HEK293 (cell line): ENCODE results near the gene ADSS1.

Experiments used
- BCL11A ChIP-seq: fragments of 450-650 bp; formaldehyde crosslinking; IDR thresholded peaks from 2 replicates; pipeline ENCODE4 v1.5.1; 2016; ENCODE audit warnings: low read depth, missing biosample characterization, missing genetic modification characterization
- ELK4 ChIP-seq: IDR thresholded peaks from 2 replicates; pipeline ENCODE4 v1.6.1; 2011; ENCODE audit warnings: mild to moderate bottlenecking, low read depth, low read length, borderline replicate concordance
- GLI2 ChIP-seq: fragments of 450-650 bp; formaldehyde crosslinking; IDR thresholded peaks from 2 replicates; pipeline ENCODE4; 2017; ENCODE audit warnings: missing biosample characterization, missing genetic modification characterization, low read depth, borderline replicate concordance
- HOXA7 ChIP-seq: sonication (generic); formaldehyde crosslinking; IDR thresholded peaks from 2 replicates; pipeline ENCODE4 v1.8.1; 2022; ENCODE audit warnings: missing genetic modification reagents, borderline replicate concordance
- KLF10 ChIP-seq: fragments of 450-650 bp; IDR thresholded peaks from 2 replicates; pipeline ENCODE4 v1.5.1; 2018; ENCODE audit warnings: missing biosample characterization, mild to moderate bottlenecking, missing genetic modification characterization
- KLF16 ChIP-seq: fragments of 450-650 bp; formaldehyde crosslinking; IDR thresholded peaks from 2 replicates; pipeline ENCODE4 v1.5.1; 2017; ENCODE audit warnings: missing biosample characterization, missing genetic modification characterization
- MYNN ChIP-seq: fragments of 450-650 bp; formaldehyde crosslinking; IDR thresholded peaks from 2 replicates; pipeline ENCODE4 v1.5.1; 2016; ENCODE audit warnings: missing biosample characterization, missing genetic modification characterization, borderline replicate concordance
- MZF1 ChIP-seq: fragments of 450-650 bp; formaldehyde crosslinking; IDR thresholded peaks from 2 replicates; pipeline ENCODE4 v1.5.1; 2017; ENCODE audit warnings: missing biosample characterization, missing genetic modification characterization, borderline replicate concordance
- PBX3 ChIP-seq: sonication (generic); formaldehyde crosslinking; IDR thresholded peaks from 2 replicates; pipeline ENCODE4 v1.8.1; 2022; ENCODE audit warnings: mild to moderate bottlenecking, moderate library complexity, missing genetic modification reagents
- PRDM2 ChIP-seq: fragments of 450-650 bp; formaldehyde crosslinking; IDR thresholded peaks from 2 replicates; pipeline ENCODE4 v1.5.1; 2016; ENCODE audit warnings: missing biosample characterization, missing genetic modification characterization, borderline replicate concordance
- REPIN1 ChIP-seq: fragments of 450-650 bp; formaldehyde crosslinking; IDR thresholded peaks from 2 replicates; pipeline ENCODE4 v1.5.1; 2017; ENCODE audit warnings: missing biosample characterization, missing genetic modification characterization, low read depth
- ZNF132 ChIP-seq: fragments of 450-650 bp; formaldehyde crosslinking; IDR thresholded peaks from 2 replicates; pipeline ENCODE4 v1.5.1; 2017; ENCODE audit warnings: missing biosample characterization, missing genetic modification characterization, borderline replicate concordance
- ZNF211 ChIP-seq: fragments of 450-650 bp; formaldehyde crosslinking; IDR thresholded peaks from 2 replicates; pipeline ENCODE4 v1.5.1; 2016; ENCODE audit warnings: low read depth, missing biosample characterization, missing genetic modification characterization
- ZNF23 ChIP-seq: fragments of 450-650 bp; formaldehyde crosslinking; IDR thresholded peaks from 2 replicates; pipeline ENCODE4 v1.5.1; 2016; ENCODE audit warnings: missing biosample characterization, missing genetic modification characterization, borderline replicate concordance
- ZNF416 ChIP-seq: fragments of 450-650 bp; formaldehyde crosslinking; IDR thresholded peaks from 2 replicates; pipeline ENCODE4 v1.5.1; 2016; ENCODE audit warnings: missing biosample characterization, missing genetic modification characterization
- ZNF48 ChIP-seq: fragments of 450-650 bp; formaldehyde crosslinking; IDR thresholded peaks from 2 replicates; pipeline ENCODE4 v1.5.1; 2016; ENCODE audit warnings: missing biosample characterization, missing genetic modification characterization
- ZNF558 ChIP-seq: fragments of 450-650 bp; formaldehyde crosslinking; IDR thresholded peaks from 2 replicates; pipeline ENCODE4 v1.5.1; 2016; ENCODE audit warnings: missing biosample characterization, missing genetic modification characterization
- ZNF621 ChIP-seq: fragments of 450-650 bp; formaldehyde crosslinking; IDR thresholded peaks from 2 replicates; pipeline ENCODE4 v1.5.1; 2017; ENCODE audit warnings: missing biosample characterization, missing genetic modification characterization
- ZNF658 ChIP-seq: fragments of 450-650 bp; formaldehyde crosslinking; IDR thresholded peaks from 2 replicates; pipeline ENCODE4; 2016; ENCODE audit warnings: missing biosample characterization, missing genetic modification characterization
- ZNF704 ChIP-seq: fragments of 450-650 bp; formaldehyde crosslinking; IDR thresholded peaks from 2 replicates; pipeline ENCODE4 v1.5.1; 2016; ENCODE audit warnings: missing biosample characterization, missing genetic modification characterization
- ZNF776 ChIP-seq: fragments of 450-650 bp; formaldehyde crosslinking; IDR thresholded peaks from 2 replicates; pipeline ENCODE4 v1.5.0; 2017; ENCODE audit warnings: missing biosample characterization, missing genetic modification characterization, borderline replicate concordance
- ZNF777 ChIP-seq: fragments of 450-650 bp; formaldehyde crosslinking; IDR thresholded peaks from 2 replicates; pipeline ENCODE4 v1.5.1; 2017; ENCODE audit warnings: missing biosample characterization, missing genetic modification characterization, borderline replicate concordance
- ZSCAN30 ChIP-seq: fragments of 450-650 bp; IDR thresholded peaks from 2 replicates; pipeline ENCODE4 v1.5.1; 2018; ENCODE audit warnings: missing biosample characterization, mild to moderate bottlenecking, missing genetic modification characterization, moderate library complexity
- TF ChIP-seq, protein P1 (sequence below): fragments of 450-650 bp; formaldehyde crosslinking; IDR thresholded peaks from 2 replicates; pipeline ENCODE4 v1.5.1; 2017; ENCODE audit warnings: missing biosample characterization, missing genetic modification characterization
- TF ChIP-seq, protein P2 (sequence below): fragments of 450-650 bp; formaldehyde crosslinking; IDR thresholded peaks from 2 replicates; pipeline ENCODE4 v1.5.1; 2016; ENCODE audit warnings: missing biosample characterization, missing genetic modification characterization

ADSS1 gene

DNA sequence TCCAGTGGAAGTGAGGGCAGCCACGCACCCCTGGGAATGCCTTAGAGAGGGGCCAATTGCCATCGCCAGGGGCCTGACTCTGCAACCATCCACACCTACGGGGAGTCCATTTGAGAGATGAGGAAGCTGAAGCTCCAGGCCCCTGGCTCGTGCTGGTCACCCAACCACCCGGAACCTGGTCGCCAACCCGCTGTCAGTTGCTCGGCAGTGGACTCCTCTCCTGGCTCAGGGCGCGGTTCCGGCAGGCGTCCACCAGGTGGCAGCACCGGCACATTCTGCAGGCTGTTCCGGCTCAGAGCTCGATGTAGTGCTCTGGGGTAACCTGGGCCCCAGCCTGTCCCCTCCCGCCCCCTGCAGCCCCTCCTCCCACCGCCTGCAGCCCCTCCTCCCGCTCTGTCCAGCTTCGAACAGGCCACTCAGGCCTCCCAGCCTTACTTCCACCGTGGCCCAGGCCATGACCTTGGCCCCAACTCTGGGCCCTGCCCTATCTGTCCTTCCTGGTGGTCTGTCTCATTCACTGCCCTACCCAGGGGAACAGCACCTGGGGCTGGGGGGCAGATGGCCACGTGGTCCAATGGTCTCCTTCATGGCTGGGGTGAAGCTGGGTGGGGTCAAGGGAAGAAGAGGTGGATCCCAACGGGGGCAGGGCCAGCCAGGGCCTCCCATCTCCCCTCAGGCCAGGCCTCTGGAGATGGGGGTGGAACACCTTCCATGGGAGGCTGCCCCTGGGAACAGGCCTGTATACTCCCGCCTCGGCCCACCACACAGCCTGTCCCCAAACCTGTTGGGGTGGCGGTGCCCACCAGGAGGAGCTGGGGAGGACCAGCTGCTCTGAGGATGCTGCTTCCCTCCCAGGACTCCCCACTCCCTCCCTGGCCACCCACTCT lies 44.7 kb downstream of the ADSS1 start (continued):
- no peak for TF ChIP-seq HOXA7
- no peak for TF ChIP-seq ZNF621 (tag by site-specific recombination)
- TF ChIP-seq, protein P1, sequence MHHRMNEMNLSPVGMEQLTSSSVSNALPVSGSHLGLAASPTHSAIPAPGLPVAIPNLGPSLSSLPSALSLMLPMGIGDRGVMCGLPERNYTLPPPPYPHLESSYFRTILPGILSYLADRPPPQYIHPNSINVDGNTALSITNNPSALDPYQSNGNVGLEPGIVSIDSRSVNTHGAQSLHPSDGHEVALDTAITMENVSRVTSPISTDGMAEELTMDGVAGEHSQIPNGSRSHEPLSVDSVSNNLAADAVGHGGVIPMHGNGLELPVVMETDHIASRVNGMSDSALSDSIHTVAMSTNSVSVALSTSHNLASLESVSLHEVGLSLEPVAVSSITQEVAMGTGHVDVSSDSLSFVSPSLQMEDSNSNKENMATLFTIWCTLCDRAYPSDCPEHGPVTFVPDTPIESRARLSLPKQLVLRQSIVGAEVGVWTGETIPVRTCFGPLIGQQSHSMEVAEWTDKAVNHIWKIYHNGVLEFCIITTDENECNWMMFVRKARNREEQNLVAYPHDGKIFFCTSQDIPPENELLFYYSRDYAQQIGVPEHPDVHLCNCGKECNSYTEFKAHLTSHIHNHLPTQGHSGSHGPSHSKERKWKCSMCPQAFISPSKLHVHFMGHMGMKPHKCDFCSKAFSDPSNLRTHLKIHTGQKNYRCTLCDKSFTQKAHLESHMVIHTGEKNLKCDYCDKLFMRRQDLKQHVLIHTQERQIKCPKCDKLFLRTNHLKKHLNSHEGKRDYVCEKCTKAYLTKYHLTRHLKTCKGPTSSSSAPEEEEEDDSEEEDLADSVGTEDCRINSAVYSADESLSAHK (tag by site-specific recombination), result no peak
- TF ChIP-seq GLI2, result no peak
- no peak for TF ChIP-seq ZNF558 (tag by site-specific recombination)
- no peak for TF ChIP-seq KLF10 (tag by site-specific recombination)
- TF ChIP-seq KLF16 (tag by site-specific recombination), result peak; percentile 24; the same call in 1 of the 2 replicates
- no peak for TF ChIP-seq BCL11A
- TF ChIP-seq ZNF132, result no peak
- 0 out of 2 replicates have a peak, but pooled peaks have one; percentile 40 for TF ChIP-seq ZSCAN30 (tag by site-specific recombination)
- no peak for TF ChIP-seq MZF1 (tag by site-specific recombination)
- TF ChIP-seq ZNF211 (tag by site-specific recombination), result no peak
- no peak for TF ChIP-seq ZNF48 (tag by site-specific recombination)
- TF ChIP-seq ELK4, result no peak
- TF ChIP-seq PRDM2 (tag by site-specific recombination), result no peak
- TF ChIP-seq ZNF416 (tag by site-specific recombination), result no peak
- TF ChIP-seq REPIN1 (tag by site-specific recombination), result no peak
- no peak for TF ChIP-seq ZNF23
- peak; percentile 47; the same call in 1 of the 2 replicates for TF ChIP-seq PBX3 (CRISPR knock-in tag)
- no peak for TF ChIP-seq ZNF777
- no peak for TF ChIP-seq ZNF704
- TF ChIP-seq MYNN (tag by site-specific recombination), result no peak
- TF ChIP-seq, protein P2, sequence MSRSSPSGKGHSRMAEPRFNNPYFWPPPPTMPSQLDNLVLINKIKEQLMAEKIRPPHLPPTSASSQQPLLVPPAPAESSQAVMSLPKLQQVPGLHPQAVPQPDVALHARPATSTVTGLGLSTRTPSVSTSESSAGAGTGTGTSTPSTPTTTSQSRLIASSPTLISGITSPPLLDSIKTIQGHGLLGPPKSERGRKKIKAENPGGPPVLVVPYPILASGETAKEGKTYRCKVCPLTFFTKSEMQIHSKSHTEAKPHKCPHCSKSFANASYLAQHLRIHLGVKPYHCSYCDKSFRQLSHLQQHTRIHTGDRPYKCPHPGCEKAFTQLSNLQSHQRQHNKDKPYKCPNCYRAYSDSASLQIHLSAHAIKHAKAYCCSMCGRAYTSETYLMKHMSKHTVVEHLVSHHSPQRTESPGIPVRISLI (tag by site-specific recombination), result no peak
- TF ChIP-seq ZNF658 (tag by site-specific recombination), result no peak
- no peak for TF ChIP-seq ZNF776 (tag by site-specific recombination)
